ENCODE measurements around the gene CLDN7.

The CLDN7 gene

DNA sequence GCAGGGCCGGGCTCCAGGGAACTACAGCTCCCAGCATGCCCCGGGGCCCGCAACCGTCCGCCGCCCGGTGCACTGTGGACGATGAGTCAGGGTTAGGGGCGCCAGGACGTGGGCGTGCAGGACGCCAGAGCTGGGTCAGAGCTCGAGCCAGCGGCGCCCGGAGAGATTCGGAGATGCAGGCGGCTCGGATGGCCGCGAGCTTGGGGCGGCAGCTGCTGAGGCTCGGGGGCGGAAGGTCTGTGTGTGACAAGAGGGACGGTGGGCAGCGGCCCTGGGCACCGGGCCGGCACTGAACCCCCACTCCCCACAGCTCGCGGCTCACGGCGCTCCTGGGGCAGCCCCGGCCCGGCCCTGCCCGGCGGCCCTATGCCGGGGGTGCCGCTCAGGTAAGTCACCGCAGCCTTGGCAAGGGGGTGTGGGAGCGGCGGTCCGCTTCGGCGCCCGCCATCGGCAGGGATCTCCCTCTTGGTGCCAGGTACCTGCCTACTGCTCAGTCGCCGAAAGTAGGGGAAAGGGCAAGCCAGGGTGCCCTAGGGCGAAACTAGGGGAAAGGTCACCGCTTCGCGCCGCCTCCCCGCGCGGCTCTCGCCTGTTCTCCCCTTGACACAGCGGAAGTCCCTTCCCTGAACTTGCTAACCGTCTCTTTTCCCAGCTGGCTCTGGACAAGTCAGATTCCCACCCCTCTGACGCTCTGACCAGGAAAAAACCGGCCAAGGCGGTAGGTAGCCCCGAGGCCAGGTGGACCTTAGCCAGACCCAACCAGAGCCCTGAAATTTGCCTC, 42.3 kb downstream of the CLDN7 start, which contains the start of the genes ACADVL and DLG4:
ACADVL (plus strand) TSS at position 127 of the 781 bp plus-strand sequence; CDS start at position 174, 47 bp downstream.
DLG4 (minus strand) TSS at position 25 of the 781 bp plus-strand sequence.
- no peaks in the 10 kb centered on the region for H3K9me3 ChIP-seq (ENCODE audit: insufficient read depth, low read depth, low read length)
- H3K4me2 ChIP-seq (ENCODE audit: low read depth, low read length, poor library complexity, severe bottlenecking), result peak within 1 kb of the TSS; percentile 98
- peaks cover 27% of the 10 kb centered on the region; the same call in 1 of the 2 replicates for H3K36me3 ChIP-seq (ENCODE audit: insufficient read depth, low read length)
- H3K9me2 ChIP-seq (replicated peaks; ENCODE audit: low read depth, low read length), result no peaks in the 10 kb centered on the region
- peaks cover 18% of the 10 kb centered on the region for H4K20me1 ChIP-seq (ENCODE audit: insufficient read depth, low read length, poor library complexity, severe bottlenecking)
- peak within 1 kb of the TSS; percentile 94 for H2AFZ ChIP-seq (ENCODE audit: low read length)
- H3K4me3 ChIP-seq (ENCODE audit: low read length, poor library complexity, severe bottlenecking), result peak within 1 kb of the TSS; percentile 86
- H3K79me2 ChIP-seq (ENCODE audit: insufficient read depth, low read length), result peaks cover 28% of the 10 kb centered on the region; the same call in 1 of the 2 replicates
- H3F3A ChIP-seq (ENCODE audit: low read depth), result no peaks in the 10 kb centered on the region
- peaks cover 44% of the 10 kb centered on the region for H3K4me1 ChIP-seq (ENCODE audit: insufficient read depth, low read length, poor library complexity, severe bottlenecking)
- no peak for TF ChIP-seq EZH2phosphoT487 (IDR thresholded peaks at IDR 0.05; ENCODE audit: borderline replicate concordance)
- TF ChIP-seq, protein P1, sequence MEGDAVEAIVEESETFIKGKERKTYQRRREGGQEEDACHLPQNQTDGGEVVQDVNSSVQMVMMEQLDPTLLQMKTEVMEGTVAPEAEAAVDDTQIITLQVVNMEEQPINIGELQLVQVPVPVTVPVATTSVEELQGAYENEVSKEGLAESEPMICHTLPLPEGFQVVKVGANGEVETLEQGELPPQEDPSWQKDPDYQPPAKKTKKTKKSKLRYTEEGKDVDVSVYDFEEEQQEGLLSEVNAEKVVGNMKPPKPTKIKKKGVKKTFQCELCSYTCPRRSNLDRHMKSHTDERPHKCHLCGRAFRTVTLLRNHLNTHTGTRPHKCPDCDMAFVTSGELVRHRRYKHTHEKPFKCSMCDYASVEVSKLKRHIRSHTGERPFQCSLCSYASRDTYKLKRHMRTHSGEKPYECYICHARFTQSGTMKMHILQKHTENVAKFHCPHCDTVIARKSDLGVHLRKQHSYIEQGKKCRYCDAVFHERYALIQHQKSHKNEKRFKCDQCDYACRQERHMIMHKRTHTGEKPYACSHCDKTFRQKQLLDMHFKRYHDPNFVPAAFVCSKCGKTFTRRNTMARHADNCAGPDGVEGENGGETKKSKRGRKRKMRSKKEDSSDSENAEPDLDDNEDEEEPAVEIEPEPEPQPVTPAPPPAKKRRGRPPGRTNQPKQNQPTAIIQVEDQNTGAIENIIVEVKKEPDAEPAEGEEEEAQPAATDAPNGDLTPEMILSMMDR (conservative IDR thresholded peaks at IDR 0.05; ENCODE audit: low read length), result no peak
- peak within 1 kb of the TSS; percentile 85 for H3K9ac ChIP-seq (ENCODE audit: low read depth, low read length, poor library complexity, severe bottlenecking)
- no peaks in the 10 kb centered on the region for H3K27me3 ChIP-seq (ENCODE audit: insufficient read depth, low read length, poor library complexity, severe bottlenecking)

DNA sequence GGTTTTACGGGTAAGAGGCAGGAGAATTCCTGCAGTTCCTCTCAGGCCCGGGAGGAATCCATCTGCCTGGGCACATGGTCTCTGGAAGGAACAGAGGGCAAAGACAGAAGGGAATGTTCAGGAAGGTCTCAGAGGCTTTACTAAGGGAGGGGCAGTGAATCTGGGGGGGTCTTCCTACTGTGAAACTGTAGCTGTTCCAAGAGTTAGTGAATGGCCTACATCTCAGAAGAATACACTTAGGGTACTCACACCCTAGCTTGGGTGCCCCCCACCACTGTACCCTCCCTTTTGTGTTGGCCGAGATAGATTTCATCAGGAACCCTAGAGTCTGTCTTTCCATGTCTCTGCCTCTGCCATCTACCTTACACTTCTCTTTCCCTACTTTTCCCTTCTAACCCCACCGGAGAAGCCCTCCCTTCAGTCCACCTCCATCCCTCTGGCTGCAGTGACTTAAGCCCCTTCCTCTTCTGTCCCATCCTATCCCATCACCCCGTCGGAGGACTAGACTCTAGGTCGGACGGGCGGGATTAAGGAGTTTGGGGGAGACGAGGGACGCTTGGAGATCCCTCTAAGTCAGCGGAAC, 43.0 kb downstream of the CLDN7 start:
- no peak for TF ChIP-seq EZH2phosphoT487 (IDR thresholded peaks at IDR 0.05; ENCODE audit: borderline replicate concordance)
- TF ChIP-seq, protein P1 (conservative IDR thresholded peaks at IDR 0.05; ENCODE audit: low read length), result no peak
- Histone ChIP-seq H2AFZ (ENCODE audit: low read length) (peak overlapping the region; percentile 94), H3K79me2 (ENCODE audit: insufficient read depth, low read length) (peaks cover 28% of the 10 kb centered on the region; the same call in 1 of the 2 replicates), H4K20me1 (ENCODE audit: insufficient read depth, low read length, poor library complexity, severe bottlenecking) (peaks cover 18% of the 10 kb centered on the region), H3K36me3 (ENCODE audit: insufficient read depth, low read length) (peaks cover 23% of the 10 kb centered on the region; the same call in 1 of the 2 replicates), H3K9me2 (replicated peaks; ENCODE audit: low read depth, low read length) (no peaks in the 10 kb centered on the region), H3K4me3 (ENCODE audit: low read length, poor library complexity, severe bottlenecking) (peak overlapping the region; percentile 86), H3K4me2 (ENCODE audit: low read depth, low read length, poor library complexity, severe bottlenecking) (peak overlapping the region; percentile 98), H3K27me3 (ENCODE audit: insufficient read depth, low read length, poor library complexity, severe bottlenecking) (no peaks in the 10 kb centered on the region), H3K9ac (ENCODE audit: low read depth, low read length, poor library complexity, severe bottlenecking) (peak overlapping the region; percentile 85), H3K9me3 (ENCODE audit: insufficient read depth, low read depth, low read length) (no peaks in the 10 kb centered on the region), H3K4me1 (ENCODE audit: insufficient read depth, low read length, poor library complexity, severe bottlenecking) (peaks cover 48% of the 10 kb centered on the region), H3F3A (ENCODE audit: low read depth) (peaks cover 3% of the 10 kb centered on the region; the same call in 1 of the 2 replicates)

GRCh38 chr17:7218758-7219157, 43.5 kb downstream of the CLDN7 start:
- H2AFZ ChIP-seq (ENCODE audit: low read length), result no peak overlapping the region
- H3K36me3 ChIP-seq (ENCODE audit: insufficient read depth, low read length), result peaks cover 18% of the 10 kb centered on the region; the same call in 1 of the 2 replicates
- H4K20me1 ChIP-seq (ENCODE audit: insufficient read depth, low read length, poor library complexity, severe bottlenecking), result peaks cover 18% of the 10 kb centered on the region
- H3K4me2 ChIP-seq (ENCODE audit: low read depth, low read length, poor library complexity, severe bottlenecking), result peak overlapping the region; percentile 98
- peak overlapping the region; percentile 85 for H3K9ac ChIP-seq (ENCODE audit: low read depth, low read length, poor library complexity, severe bottlenecking)
- peaks cover 51% of the 10 kb centered on the region for H3K4me1 ChIP-seq (ENCODE audit: insufficient read depth, low read length, poor library complexity, severe bottlenecking)
- H3K4me3 ChIP-seq (ENCODE audit: low read length, poor library complexity, severe bottlenecking), result peak overlapping the region; percentile 86
- H3K27me3 ChIP-seq (ENCODE audit: insufficient read depth, low read length, poor library complexity, severe bottlenecking), result no peaks in the 10 kb centered on the region
- H3K9me2 ChIP-seq (replicated peaks; ENCODE audit: low read depth, low read length), result no peaks in the 10 kb centered on the region
- peaks cover 3% of the 10 kb centered on the region; the same call in 1 of the 2 replicates for H3F3A ChIP-seq (ENCODE audit: low read depth)
- H3K79me2 ChIP-seq (ENCODE audit: insufficient read depth, low read length), result peaks cover 28% of the 10 kb centered on the region; the same call in 1 of the 2 replicates
- TF ChIP-seq, protein P1 (conservative IDR thresholded peaks at IDR 0.05; ENCODE audit: low read length), result no peak
- H3K9me3 ChIP-seq (ENCODE audit: insufficient read depth, low read depth, low read length), result no peaks in the 10 kb centered on the region
